ENCODE results near the gene CLIC1.
"Not testable (repeated sequence)": the region's sequence is repeated elsewhere in the genome, so short reads cannot be mapped to it uniquely, and the experiment has no call there.

CLIC1 gene

DNA sequence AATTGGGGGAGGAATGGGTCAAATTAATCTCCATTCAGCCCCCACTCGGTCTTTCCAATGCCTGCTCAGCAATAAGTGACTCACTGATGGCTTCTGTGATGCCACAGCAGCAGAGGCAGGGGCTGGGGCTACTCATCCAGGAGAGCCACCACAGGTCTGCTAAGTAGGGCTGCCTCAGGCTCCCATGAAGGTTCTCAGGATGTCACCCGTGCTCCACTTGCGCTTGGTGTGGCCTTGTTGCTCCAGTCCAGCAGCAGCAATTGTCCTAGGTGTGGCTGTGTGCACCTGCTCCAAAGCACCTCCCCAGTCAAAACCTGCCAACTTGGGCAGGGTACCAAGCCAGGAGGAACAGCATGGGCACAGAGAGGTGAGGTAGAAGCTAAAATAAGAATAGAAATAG lies 14.2 kb downstream of the CLIC1 start:
- no peak for DNase-seq (ENCODE audit: low spot score)

DNA sequence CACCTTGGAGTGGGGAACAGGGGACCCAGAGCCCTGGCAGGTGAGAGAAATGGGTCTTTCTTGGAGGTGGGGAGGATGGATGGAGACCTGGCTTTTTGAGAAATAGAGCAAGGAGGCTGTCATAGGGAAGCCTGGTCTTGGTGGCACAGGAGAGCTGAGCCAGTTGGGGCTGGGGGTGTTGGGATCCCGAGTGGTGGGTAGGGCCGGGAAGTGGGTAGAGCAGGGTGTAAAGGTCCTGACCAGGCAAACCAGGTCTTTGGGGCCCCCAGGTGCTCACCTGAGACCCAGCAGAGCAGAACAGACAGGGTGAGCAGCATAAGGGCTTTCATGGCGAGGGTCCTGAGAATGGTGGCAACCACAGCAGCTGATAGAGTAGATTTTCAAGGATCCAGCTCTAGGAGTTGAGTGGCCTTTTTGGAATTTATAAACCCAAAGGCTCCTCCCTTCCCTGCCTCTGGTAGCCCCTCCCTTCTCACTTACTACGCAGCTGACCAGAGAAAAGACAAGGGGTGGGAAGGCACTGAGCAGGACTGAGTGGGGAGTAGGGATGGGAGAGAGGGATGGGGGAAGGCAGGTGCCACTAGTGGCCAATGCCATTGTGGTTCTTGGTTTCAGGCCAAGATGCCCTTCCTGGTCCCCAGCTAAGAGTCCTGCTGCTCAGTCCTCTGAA lies 14.8 kb downstream of the CLIC1 start, which contains the start of gene LY6G6C:
TSS of gene LY6G6C (minus strand) at position 396 of the 670 bp plus-strand sequence. CDS start at position 329, 67 bp downstream.
- DNase-seq (ENCODE audit: low spot score), result no peak

DNA sequence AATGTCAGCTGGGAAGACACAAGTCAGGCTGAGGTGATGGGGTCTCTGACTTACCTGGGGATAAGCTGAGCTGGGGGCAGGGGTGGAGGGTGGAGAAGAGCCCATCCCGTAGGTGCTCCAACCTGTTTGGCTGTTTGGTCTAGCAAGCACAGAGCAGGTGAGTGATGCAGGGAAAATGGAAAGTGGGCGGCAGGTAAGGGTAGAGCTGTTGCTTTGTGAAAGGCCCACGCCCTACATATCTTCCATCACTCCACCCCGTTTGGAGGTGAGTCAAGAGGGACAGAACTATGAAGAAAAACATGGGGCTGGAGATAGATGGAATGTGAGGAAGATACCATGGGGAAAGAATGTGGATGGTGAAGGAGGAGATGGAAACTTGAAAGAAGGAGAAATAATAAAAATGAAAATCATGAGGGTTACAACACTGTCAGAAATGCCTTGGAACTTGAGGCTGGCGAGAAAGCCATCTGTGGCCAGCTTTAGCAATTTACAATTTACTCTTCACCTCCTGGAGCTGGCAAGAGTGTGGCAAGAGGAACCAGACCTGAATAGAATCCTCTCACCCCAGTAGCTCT lies 16.0 kb downstream of the CLIC1 start:
- no peak for DNase-seq (ENCODE audit: low spot score)

DNA sequence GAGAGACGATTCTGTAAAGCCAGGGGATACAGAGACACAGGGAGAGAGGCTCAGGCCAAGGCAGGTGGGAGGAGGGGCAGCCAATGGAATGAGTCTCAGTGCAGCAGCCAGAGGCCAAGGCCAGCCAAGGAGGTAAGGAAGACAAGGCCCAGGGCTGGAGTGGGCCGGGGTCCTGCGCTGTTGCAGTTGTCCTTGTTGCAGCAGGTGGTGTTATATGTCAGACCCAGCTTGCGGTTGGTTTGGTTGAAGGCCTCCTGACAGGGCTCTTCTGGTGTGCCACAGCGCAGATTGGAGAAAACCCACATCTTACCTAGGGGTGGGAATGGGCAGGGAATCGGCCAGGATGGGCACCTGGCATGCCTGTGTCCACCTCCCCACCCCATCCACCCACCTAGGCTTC lies 17.3 kb downstream of the CLIC1 start:
- DNase-seq (ENCODE audit: low spot score), result no peak

DNA sequence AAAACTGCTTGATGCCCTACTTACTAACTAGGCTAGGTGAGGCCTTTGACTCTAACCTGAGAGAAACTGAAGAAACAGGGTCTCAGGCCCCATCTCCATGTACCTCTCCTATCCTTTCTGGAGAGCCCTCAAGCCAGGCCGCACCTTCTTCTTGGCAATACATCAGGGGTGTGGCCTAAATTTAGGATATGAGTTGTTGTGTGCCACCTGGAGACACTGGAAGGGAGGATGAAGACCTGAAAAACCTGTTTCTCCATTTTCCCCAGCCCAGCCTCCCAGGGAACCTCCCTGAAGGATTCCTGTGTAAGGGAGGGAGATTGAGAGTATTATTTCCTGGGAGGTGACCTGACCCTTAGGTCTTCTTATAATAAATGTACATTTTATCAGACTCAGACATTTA lies 18.1 kb downstream of the CLIC1 start:
- no peak for DNase-seq (ENCODE audit: low spot score)

DNA sequence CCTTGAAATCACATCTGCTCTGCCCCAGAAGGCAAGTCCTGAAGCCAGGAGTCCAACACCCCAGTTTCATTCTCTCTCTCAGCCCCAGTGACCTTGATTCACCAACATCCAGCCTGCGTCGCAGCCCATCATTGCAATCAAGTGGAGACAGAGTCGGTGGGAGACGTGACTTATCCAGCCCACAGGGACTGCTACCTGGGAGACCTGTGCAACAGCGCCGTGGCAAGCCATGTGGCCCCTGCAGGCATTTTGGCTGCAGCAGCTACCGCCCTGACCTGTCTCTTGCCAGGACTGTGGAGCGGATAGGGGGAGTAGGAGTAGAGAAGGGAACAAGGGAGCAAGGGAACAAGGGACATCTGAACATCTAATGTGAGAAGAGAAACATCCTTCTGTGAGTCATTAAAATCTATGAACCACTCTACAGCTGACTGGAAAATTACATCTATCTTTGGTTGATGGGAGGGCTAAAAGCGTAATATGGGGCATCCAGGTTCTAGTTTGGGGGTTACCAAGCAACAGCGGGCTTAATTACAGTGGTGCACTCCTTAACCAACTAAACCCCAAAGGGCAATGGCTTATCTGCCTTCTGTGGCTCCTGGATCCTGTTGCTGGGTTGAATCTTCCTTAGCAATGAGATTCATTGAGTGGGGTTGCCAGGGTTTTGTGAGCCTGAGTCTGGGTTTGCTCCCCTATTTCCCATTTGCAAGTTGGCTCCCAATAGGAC lies 18.7 kb downstream of the CLIC1 start:
- no peak for DNase-seq (ENCODE audit: low spot score)

DNA sequence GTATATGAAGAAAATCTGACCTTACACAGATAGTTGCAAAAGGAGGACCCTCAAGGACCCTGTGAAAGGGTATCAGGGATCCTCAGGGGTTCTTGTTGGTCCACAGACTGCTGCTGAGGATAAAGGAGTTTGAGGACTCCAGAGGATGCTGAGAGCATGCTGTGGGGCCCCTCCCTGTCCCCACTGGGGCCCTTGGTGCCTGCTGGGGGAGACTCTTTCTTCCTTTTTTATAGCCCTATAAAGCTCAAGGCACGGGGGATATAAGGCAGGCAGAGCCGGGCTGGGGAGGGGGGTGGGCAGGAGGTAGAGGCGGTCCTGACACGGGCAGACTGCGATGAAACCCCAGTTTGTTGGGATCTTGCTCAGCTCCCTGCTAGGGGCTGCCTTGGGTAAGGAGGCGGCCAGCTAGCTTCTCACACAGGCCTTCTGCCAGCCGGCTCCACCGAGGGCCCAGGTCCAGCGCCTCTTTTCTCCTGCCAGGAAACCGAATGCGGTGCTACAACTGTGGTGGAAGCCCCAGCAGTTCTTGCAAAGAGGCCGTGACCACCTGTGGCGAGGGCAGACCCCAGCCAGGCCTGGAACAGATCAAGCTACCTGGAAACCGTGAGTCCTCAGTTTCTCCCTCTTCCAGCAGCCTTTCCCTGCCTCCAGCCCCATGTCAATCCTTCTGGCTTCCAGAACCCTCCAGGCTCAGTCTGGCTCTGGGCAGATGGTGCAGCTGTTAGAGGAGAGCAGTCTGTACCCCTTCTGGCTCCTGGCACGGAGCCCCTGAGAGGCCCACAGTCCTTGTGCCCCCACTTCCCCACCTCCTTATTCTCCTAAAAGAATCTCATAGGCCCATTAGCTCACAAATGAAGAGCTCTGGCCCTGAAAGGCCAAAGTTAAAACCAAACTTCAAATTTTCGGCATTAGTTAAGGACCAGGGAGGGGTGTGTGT lies 21.0 kb downstream of the CLIC1 start, which contains the start of gene LY6G6D:
TSS of gene LY6G6D (plus strand) at position 327 of the 937 bp plus-strand sequence. CDS start at position 335, 8 bp downstream.
- DNase-seq (ENCODE audit: low spot score), result no peak

DNA sequence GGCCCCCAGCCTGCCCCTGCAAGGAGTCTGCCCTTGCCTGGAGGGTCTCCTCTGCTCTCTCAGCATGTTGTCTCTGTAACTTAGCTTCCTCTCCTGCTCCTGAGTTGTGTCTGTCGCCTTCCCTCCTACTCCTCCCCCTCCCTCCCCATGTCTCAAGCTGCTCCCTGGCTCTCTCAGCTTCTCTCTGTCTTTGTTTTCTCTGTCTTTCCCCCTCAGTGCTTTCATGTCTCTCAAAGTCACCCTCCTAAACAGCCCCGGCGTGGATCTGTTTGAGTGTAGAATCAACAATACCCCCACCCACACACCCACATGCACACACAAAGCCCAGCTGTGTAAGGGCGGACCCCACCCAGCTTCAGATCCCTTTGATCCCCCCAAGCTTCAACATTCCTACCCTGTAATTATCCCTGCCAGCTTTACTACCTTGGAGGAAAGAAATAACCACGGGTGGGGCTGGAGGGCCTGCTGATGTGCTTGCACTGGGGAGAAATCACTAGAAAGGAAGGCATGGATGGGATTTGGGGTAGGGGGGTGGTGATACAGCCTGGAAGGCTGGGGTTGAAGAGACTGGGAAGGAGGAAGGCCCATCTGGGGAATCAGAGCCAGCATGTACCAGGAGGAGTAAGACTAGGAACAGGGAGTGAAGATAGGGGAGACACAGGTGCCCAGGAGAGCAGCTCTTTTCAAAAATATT lies 22.2 kb downstream of the CLIC1 start:
- DNase-seq (ENCODE audit: low spot score), result no peak

DNA sequence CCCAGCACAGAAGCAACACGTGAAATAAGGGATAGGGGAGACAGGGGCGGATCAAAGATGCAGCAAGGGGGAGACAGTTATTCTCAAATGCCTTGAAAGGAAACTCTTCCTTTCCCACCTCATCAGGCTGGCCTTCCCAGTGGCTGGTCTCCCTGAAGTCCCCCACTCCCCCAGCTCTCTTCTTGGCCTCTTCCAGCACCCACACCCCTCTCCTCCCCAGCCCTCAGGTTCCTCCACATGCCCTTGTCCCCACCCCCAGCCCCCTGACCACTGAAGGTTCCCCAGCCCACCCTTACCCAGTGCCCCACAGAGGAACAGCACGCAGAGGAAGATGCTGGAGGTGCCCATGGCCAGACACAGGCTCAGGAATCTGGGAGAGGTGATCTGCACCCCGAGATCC lies 22.9 kb downstream of the CLIC1 start:
- DNase-seq (ENCODE audit: low spot score), result no peak

DNA sequence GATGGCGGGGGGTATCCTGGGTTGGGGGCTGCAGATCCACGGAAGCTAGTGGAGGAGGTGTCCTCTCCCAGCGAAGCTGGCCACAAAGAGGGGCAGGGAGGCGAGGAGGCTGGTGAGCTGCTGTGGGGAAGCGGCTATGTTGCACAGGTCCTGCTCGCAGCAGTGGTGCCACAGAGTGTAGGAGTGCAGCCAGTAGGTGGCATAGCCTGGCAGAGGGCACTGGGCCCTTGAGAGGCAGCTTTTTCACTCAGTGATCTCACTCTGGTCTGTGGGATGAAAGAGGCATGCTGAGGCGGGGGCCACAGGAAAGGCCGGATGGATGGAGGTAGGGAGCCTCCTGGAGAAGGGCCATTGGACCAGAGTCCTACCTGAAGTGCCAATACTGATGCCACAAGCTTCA lies 24.0 kb downstream of the CLIC1 start:
- no peak for DNase-seq (ENCODE audit: low spot score)

DNA sequence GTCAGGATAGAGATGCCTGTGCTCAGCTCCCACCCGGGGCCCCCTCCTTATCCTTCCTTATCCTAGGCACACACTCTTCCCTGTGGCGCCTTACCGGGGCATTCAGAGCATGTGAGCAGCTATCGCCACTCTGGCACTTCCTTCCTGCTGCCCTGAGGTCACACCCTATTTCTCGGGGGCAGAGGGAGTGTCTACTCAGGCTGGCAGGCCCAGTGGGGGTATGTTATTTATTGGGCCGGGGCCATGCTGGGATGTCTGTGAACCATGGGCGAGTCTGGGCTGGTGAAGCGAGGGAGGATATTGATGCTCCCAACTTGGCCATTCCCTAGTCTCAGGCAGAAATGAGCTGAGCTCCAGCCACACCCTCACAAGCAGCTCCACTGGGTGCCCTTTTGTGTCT lies 25.1 kb downstream of the CLIC1 start:
- no peak for DNase-seq (ENCODE audit: low spot score)

DNA sequence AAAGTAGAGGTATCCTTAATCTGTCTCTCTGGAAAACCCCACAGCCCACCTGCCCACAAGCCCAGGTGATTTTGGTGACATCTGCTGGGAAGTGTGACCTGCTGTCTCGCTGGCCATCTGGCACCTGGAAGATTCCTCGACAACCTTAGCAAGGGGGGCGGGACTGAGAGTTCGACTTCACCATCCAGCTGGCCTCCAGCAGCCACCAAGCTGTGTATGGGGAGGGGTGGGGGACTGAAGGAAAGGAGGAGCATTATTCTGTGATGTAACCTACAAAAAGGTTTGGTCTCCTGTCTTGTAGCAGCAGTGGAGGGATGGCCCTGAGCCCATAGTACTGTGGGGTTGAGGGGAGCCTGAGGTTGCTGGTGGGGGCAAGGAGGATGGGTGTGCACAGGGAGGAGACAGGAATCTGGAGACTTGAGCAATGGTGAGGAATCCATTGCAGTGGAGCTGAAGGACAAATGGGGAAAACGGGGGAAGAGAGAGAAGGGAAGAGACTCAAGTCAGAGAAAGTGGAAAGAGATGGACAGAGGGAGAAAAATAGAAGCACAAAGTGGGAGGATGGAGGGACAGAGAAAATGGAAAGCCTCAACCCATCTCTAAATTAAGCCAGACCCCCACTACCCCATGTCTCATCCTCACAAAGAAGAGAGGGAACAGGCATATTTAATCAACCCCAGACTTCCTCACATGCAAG lies 25.7 kb downstream of the CLIC1 start:
- DNase-seq (ENCODE audit: low spot score), result no peak

DNA sequence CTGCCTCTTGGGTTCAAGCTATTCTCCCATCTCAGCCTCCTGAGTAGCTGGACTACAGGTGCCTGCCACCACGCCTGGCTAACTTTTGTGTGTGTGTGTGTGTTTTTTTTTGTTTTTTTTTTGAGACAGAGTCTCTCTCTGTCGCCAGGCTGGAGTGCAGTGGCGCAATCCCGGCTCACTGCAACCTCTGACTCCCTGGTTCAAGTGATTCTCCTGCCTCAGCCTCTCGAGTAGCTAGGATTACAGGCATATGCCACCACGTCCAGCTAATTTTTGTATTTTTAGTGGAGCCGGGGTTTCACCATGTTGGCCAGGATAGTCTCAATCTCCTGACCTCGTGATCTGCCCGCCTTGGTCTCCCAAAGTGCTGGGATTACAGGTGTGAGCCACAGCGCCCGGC lies 27.2 kb downstream of the CLIC1 start:
- not testable (repeated sequence) for DNase-seq (ENCODE audit: low spot score)

DNA sequence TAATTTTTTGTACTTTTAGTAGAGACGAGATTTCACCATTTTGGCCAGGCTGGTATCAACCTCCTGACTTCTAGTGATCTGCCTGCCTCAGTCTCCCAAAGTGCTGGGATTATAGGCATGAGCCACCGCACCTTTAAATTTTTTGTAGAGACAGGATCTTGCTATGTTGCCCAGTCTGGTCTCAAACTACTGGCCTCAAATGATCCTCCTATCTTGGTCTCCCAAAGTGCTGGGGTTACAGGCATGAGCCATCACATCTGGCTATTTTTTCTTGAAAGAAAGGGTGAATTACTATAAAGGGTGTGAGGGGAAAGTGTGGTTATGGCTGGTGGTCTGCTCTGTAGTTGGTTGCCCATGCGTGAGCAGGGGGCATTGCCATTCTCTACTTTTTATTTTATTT lies 28.1 kb downstream of the CLIC1 start:
- no peak for DNase-seq (ENCODE audit: low spot score)

DNA sequence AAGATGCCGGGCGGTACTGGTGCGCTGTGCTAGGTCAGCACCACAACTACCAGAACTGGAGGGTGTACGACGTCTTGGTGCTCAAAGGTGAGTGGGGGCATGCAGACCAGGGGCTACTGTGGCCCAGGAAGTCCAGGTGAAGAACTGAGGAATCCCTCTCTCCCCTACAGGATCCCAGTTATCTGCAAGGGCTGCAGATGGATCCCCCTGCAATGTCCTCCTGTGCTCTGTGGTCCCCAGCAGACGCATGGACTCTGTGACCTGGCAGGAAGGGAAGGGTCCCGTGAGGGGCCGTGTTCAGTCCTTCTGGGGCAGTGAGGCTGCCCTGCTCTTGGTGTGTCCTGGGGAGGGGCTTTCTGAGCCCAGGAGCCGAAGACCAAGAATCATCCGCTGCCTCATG lies 28.6 kb downstream of the CLIC1 start:
- DNase-seq (ENCODE audit: low spot score), result no peak

DNA sequence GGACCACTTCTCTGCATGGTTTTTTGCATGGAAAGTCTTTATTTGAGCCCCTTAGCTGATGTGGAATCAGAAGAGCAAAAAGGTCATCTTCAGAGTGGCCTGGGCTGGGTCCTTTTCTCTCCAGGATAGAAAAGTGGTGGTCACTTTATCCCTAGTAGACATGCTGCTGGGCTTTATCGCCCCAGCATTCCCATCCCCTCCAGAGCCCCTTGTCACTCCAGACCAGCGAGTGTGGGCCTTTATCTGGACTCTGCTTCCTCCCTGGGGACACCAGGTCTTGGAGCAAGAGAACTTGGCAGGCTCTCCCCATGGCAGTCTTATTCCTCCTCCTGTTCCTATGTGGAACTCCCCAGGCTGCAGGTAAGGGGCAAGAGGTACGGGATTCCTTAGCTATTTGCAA lies 29.7 kb downstream of the CLIC1 start, which contains the start of gene LY6G6F:
TSS of gene LY6G6F (plus strand) at position 268 of the 400 bp plus-strand sequence. CDS start at position 309, 41 bp downstream.
- DNase-seq (ENCODE audit: low spot score), result no peak

DNA sequence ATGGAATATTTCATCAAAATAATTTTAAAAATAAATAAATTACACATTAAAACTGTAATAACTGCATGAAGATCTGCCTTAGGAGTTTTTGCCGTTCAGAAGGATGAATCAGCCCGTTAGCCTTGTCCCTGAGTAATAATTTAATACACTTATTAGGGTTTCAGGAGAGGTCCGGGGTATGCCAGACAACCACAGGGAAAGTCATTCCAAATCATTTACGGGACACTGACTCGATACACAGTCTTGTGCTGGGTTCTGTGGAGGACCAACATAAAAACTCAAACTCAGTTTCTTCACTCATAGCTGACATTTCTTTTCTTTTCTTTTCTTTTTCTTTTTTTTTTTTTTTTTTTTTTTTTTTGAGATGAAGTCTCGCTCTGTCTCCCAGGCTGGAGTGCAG lies 30.4 kb downstream of the CLIC1 start:
- no peak for DNase-seq (ENCODE audit: low spot score)

DNA sequence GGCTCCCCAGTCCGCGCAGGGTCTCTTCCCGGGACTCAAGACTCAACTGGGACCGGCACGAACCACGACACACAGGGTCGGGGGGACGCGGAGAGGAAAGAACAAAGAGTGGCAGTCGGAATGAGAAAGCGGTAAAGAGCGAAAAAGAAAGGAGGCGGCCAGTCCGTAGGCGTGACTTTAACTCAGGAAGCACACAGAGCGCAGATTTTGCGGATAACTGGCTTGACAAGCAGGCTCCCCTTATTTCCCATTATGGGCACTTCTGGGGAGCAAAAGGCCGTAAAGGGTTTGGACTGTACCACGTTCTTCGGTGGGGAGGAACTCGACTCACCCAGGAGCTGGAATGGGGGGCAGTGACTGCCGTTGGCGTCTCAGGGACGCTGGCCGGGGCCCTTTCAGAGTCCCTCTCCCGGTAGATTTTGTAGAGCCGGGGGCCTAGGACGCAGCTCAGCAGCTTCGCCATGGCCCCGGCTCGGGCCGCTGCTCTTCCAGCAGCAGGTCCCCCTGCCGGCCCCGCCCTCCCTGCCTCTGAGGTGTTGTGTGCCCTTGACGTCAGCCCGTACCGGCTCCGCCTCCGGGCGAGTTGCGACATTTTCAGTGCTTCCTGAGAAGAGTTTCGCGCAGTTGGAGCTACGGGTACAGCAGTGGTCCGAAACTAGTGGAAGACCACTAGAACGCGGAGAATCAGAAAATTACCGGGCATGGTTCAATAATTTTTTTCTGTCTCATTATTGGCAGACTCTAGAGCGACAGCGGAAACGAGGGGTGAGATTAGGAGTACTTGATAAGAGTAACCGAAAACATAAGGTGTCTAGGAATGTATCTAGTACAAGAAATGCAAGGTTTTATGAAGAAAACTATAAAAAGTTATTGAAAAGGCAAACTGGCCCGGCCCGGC lies 33.3 kb downstream of the CLIC1 start, which contains the start of gene ABHD16A:
TSS of gene ABHD16A (minus strand) at position 506 of the 898 bp plus-strand sequence. CDS start at position 463, 43 bp downstream.
- DNase-seq (ENCODE audit: low spot score), result peak; percentile 99

DNA sequence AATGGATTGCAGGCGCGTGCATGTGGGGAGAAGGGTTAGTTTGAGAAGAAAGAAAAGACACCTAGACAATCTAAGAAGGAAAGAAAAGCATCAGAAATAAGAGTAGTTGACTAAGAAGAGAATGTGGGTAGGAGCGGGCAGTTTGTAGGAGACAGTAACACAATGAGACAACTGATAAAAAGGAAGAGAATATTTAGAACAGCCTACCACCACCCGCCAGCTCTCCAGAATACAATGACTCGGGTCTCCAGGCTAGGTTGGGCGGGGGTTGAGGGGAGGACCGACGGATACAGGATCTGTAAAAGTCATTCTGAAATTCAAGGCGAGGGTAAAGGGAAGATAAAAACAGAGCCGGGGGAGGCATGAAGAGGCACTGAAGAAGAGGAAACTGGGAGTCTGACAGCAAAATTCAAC lies 33.9 kb downstream of the CLIC1 start:
- no peak for DNase-seq (ENCODE audit: low spot score)
